A673 (cell line): ENCODE measurements around the gene UMAD1. TPM values are rescaled to one million over a fixed set of nuclear protein-coding genes. Genes with fewer than 3 reads are reported as not detected.

Experiments used
- BruUV-seq: library from RNA; stranded (reverse); fragments of 400-500 nt; replicated peaks from 2 replicates; lab custom pipeline; 2021; lab: Mats Ljungman, UMichigan
- CTCF ChIA-PET: fragments of 300-600 bp; sonication (Branson Sonifier 250); formaldehyde crosslinking; loops from one replicate; lab custom pipeline; 2022; ENCODE audit warnings: antibody characterized with exemption; lab: Charles Lee
- POLR2A ChIA-PET: fragments of 300-600 bp; sonication (Branson Sonifier 250); formaldehyde crosslinking; loops from one replicate; lab custom pipeline; 2022; ENCODE audit warnings: antibody characterized with exemption; ENCODE audit not compliant: low non-redundant PET; lab: Charles Lee
- DNase-seq: peaks from one replicate; pipeline ENCODE4 v3.0.0-alpha.2; 2015; ENCODE audit warnings: low spot score
- H3K27ac ChIP-seq: fragments of 200-600 bp; sonication (generic); 2 replicates; pipeline ENCODE4 v1.5.1; 2016; ENCODE audit warnings: mixed run types, low read depth, mild to moderate bottlenecking, mixed read lengths, antibody characterized with exemption, low read length; ENCODE audit not compliant: poor library complexity, severe bottlenecking
- H3K27me3 ChIP-seq: fragments of 200-600 bp; sonication (generic); replicated peaks from 2 replicates; pipeline ENCODE4 v1.6.1; 2017; ENCODE audit warnings: mixed run types, low read depth, mild to moderate bottlenecking, mixed read lengths, antibody characterized with exemption, low read length; ENCODE audit not compliant: insufficient read depth, poor library complexity
- H3K36me3 ChIP-seq: fragments of 200-600 bp; sonication (generic); 2 replicates; pipeline ENCODE4 v1.6.1; 2016; ENCODE audit warnings: mixed run types, mild to moderate bottlenecking, mixed read lengths, antibody characterized with exemption, low read length; ENCODE audit not compliant: insufficient read depth, poor library complexity, severe bottlenecking
- H3K4me1 ChIP-seq: fragments of 200-600 bp; sonication (generic); 2 replicates; pipeline ENCODE4 v1.6.1; 2017; ENCODE audit warnings: mixed run types, mild to moderate bottlenecking, mixed read lengths, antibody characterized with exemption, low read length; ENCODE audit not compliant: insufficient read depth, poor library complexity, severe bottlenecking
- H3K4me3 ChIP-seq: fragments of 200-600 bp; sonication (generic); 2 replicates; pipeline ENCODE4 v1.5.1; 2016; ENCODE audit warnings: low read depth, mixed run types, mild to moderate bottlenecking, mixed read lengths, low read length; ENCODE audit not compliant: poor library complexity, severe bottlenecking
- H3K9me3 ChIP-seq: fragments of 200-600 bp; sonication (generic); 2 replicates; pipeline ENCODE4 v1.6.1; 2016; ENCODE audit warnings: mixed run types, low read depth, mild to moderate bottlenecking, mixed read lengths, antibody characterized with exemption, low read length; ENCODE audit not compliant: poor library complexity, severe bottlenecking
- CTCF ChIP-seq: fragments of 300-800, 200-600 bp; sonication (generic); conservative IDR thresholded peaks from 2 replicates; pipeline ENCODE4 v1.5.1; 2017; ENCODE audit warnings: low read depth, mild to moderate bottlenecking, antibody characterized with exemption, low read length, moderate library complexity, mixed read lengths
- EZH2 ChIP-seq: fragments of 200-600 bp; sonication (generic); IDR thresholded peaks from 2 replicates; pipeline ENCODE4 v1.6.1; 2017; ENCODE audit warnings: borderline replicate concordance, low read depth, mild to moderate bottlenecking, mixed read lengths, antibody characterized with exemption, low read length; ENCODE audit not compliant: poor library complexity, severe bottlenecking
- intact Hi-C: fragments of 100-400 bp; cut with micrococcal nuclease; formaldehyde crosslinking; loops from one replicate; pipeline ENCODE4 v1.10.0; 2022; ENCODE audit not compliant: unreplicated experiment
- total RNA-seq: library from RNA; stranded (reverse); gene quantifications from 2 replicates; pipeline ENCODE4 v1.2.3, GENCODE V29; 2021

UMAD1 gene
- total RNA-seq, 1 experiment from 2014 or later, result 13.5 TPM

- Histone ChIP-seq H3K4me3 (no peak overlapping the region), H3K27me3 (no peaks in the 10 kb centered on the region), H3K4me1 (no peaks in the 10 kb centered on the region), H3K27ac (no peak overlapping the region), H3K36me3 (no peaks in the 10 kb centered on the region), H3K9me3 (no peaks in the 10 kb centered on the region)
- ChIA-PET POLR2A (no interaction called here), CTCF (no interaction called here)
- no TSS peak for BruUV-seq
- no peak for TF ChIP-seq EZH2
- TF ChIP-seq CTCF, result no peak
- DNase-seq, result no peak
- intact Hi-C loops, result no loop called here
These were observed 154.7 kb downstream of the UMAD1 start for GRCh38 chr7:7795203-7795602.

- CTCF ChIA-PET, result no interaction called here
- intact Hi-C loops, result no loop called here
- Histone ChIP-seq H3K36me3 (no peaks in the 10 kb centered on the region), H3K27me3 (no peaks in the 10 kb centered on the region), H3K9me3 (no peaks in the 10 kb centered on the region), H3K4me3 (no peak overlapping the region), H3K4me1 (no peaks in the 10 kb centered on the region), H3K27ac (no peak overlapping the region)
- TF ChIP-seq EZH2 (no peak), CTCF (no peak)
- DNase-seq, result no peak
- POLR2A ChIA-PET, result no interaction called here
- no TSS peak for BruUV-seq
These were observed 155.1 kb downstream of the UMAD1 start for GRCh38 chr7:7795630-7796121.

DNA sequence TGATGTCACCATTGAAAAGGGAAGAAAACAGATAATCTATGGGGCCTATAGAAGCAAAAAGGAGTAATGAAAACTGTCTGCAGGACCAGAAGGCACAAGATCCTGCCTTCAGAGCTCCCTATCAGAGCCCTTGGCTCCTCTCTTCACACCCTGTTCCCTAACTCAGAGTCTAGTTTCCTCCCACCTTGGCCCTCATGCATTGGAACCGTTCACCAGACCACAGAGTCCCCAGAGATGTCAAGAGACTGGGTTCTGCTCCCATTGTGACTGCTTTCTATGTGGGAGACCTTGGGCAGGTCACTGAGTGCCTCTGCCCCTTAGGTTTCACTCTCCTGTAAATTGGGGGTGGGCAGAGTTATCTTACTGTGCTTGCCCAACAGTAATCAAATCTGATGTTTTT, 158.0 kb downstream of the UMAD1 start:
- BruUV-seq, result no TSS peak
- Histone ChIP-seq H3K9me3 (no peaks in the 10 kb centered on the region), H3K27ac (no peak overlapping the region), H3K27me3 (no peaks in the 10 kb centered on the region), H3K4me1 (peaks cover 2% of the 10 kb centered on the region), H3K4me3 (no peak overlapping the region), H3K36me3 (no peaks in the 10 kb centered on the region)
- no peak for TF ChIP-seq EZH2
- TF ChIP-seq CTCF, result no peak
- ChIA-PET CTCF (no interaction called here), POLR2A (no interaction called here)
- DNase-seq, result no peak
- intact Hi-C loops, result no loop called here
